Iris pigment epithelial cell (primary cell): Measurements from ENCODE around the gene MTCH1.

Experiments used
- DNase-seq: peaks from one replicate; pipeline ENCODE4 v3.0.0-alpha.2; 2011; ENCODE audit warnings: low read depth

MTCH1 gene

GRCh38 chr6:37017606-37018197 is 31.7 kb upstream of the MTCH1 start:
- DNase-seq, result no peak

- no peak for DNase-seq
Measured at GRCh38 chr6:37016995-37017394, 31.0 kb upstream of the MTCH1 start.

GRCh38 chr6:37015532-37015931 is 29.5 kb upstream of the MTCH1 start:
- DNase-seq, result no peak

GRCh38 chr6:37014667-37015066 is 28.7 kb upstream of the MTCH1 start:
- no peak for DNase-seq

- DNase-seq, result no peak
Measured at GRCh38 chr6:37013516-37014491, 27.8 kb upstream of the MTCH1 start.

- peak; percentile 84 for DNase-seq
Measured at GRCh38 chr6:37011656-37012378, 25.8 kb upstream of the MTCH1 start.

- DNase-seq, result no peak
Measured at GRCh38 chr6:37010402-37010892, 24.5 kb upstream of the MTCH1 start.

GRCh38 chr6:37008484-37009465 is 22.8 kb upstream of the MTCH1 start:
- DNase-seq, result no peak

- DNase-seq, result no peak
Measured at GRCh38 chr6:37007340-37008043, 21.5 kb upstream of the MTCH1 start.

- DNase-seq, result peak; percentile 16
Measured at GRCh38 chr6:37006793-37007339, 20.9 kb upstream of the MTCH1 start.

GRCh38 chr6:37005827-37006567 is 20.0 kb upstream of the MTCH1 start:
- DNase-seq, result no peak

GRCh38 chr6:37005061-37005810 is 19.2 kb upstream of the MTCH1 start, which contains the start of gene FGD2:
FGD2 (plus strand) TSS chr6:37005655; CDS start chr6:37005818, 163 bp downstream.
- DNase-seq, result no peak

GRCh38 chr6:37004044-37004980 is 18.3 kb upstream of the MTCH1 start:
- no peak for DNase-seq

GRCh38 chr6:36999751-37000125 is 13.7 kb upstream of the MTCH1 start:
- DNase-seq, result no peak

- DNase-seq, result no peak
Measured at GRCh38 chr6:36999061-36999750, 13.2 kb upstream of the MTCH1 start.

GRCh38 chr6:36998723-36999038 is 12.7 kb upstream of the MTCH1 start:
- DNase-seq, result no peak
